Stimulated activated CD4-positive, alpha-beta T cell treated with anti-CD3 and anti-CD28 coated beads, TNF-alpha, amount 100 ng/mL, for 48 hours (primary cell): Measurements from ENCODE around the gene SUPT5H.
A peak's percentile ranks its signal among the peaks of the same experiment; 100 is the strongest.
"Not testable (repeated sequence)": the region's sequence is repeated elsewhere in the genome, so short reads cannot be mapped to it uniquely, and the experiment has no call there.

Experiments
- DNase-seq, 3 donors: peaks; one replicate each; pipeline ENCODE4 v3.0.0-alpha.2; 2020; ENCODE audit warnings: low read depth in 3 of 3

SUPT5H gene

GRCh38 chr19:39465956-39466747 lies 20.8 kb downstream of the SUPT5H start:
- DNase-seq = no peak

- DNase-seq = no peak
Measured at GRCh38 chr19:39467941-39468340, 22.6 kb downstream of the SUPT5H start.

GRCh38 chr19:39469036-39469435 lies 23.7 kb downstream of the SUPT5H start:
- no peak for DNase-seq

GRCh38 chr19:39469567-39469966 lies 24.2 kb downstream of the SUPT5H start:
- DNase-seq = no peak

DNA sequence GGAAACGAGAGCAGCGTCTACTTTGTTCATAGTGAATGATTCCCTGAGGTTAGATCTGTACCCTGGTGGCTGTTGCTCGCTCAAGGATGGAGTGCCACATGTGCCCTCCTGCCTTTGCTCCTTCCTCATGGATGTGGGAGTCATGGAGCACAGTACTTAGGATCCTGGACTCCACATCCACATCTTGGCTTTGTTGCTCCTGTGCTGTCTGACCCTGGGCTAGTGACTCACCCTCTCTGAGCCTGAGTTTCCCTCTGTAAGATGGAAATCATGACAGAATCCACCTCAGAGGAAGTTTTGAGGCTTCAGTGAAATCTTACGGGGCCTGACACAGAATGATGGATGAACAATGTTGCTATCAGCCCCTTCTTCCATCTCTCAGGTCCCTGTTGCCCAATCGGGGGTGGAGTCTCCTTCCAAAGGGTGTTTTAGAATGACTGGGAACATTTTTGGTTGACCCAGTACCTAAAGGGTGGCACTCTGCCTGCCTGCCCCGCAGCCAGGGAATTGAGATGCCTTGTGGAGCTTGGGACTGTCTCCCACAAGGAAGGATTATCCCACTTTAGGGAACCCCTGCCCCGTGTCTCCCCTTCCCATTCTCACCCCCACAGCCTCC lies 25.4 kb downstream of the SUPT5H start:
- DNase-seq = no peak

- DNase-seq = no peak
Measured at GRCh38 chr19:39471756-39472536, 26.6 kb downstream of the SUPT5H start.

DNA sequence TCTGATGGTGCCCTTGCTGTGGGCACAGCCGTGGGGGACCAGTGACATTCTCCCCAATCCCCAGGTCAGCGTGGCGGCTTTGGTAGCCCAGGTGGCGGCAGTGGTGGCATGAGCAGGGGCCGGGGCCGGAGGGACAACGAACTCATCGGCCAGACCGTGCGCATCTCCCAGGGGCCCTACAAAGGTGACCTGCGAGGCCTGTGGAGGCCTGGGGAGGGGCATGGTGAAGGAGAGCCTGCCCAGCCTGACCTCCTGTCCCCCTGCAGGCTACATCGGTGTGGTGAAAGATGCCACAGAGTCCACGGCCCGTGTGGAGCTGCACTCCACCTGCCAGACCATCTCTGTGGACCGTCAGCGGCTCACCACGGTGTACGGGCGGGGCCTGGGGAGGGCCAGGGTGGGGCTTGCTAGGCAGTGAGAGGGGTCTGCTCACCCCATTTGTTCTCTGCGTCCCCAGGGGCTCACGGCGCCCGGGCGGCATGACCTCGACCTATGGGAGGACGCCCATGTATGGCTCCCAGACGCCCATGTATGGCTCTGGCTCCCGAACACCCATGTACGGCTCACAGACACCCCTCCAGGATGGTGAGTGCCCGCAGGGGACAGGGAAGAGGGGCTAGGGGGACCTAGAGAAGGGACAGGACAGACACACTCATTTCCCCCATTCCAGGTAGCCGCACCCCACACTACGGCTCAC lies 27.5 kb downstream of the SUPT5H start:
- DNase-seq = no peak

- no peak for DNase-seq
Measured at GRCh38 chr19:39473443-39473960, 28.1 kb downstream of the SUPT5H start.

DNA sequence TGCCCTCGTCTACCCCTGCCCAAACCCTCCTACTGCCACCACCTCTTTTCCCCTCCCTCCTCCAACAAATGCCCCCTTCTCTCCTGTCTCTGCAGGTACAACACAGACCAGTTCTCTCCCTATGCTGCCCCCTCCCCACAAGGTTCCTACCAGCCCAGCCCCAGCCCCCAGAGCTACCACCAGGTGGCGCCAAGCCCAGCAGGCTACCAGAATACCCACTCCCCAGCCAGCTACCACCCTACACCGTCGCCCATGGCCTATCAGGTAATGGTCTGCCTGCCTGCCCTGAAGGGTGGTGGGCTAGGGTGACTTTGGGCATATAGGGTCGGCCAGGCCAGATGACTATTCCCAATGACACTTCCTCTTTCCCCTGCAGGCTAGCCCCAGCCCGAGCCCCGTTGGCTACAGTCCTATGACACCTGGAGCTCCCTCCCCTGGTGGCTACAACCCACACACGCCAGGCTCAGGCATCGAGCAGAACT lies 28.8 kb downstream of the SUPT5H start:
- DNase-seq = peak; percentile 47 to 66 (median 56)

- DNase-seq = no peak
Measured at GRCh38 chr19:39475748-39476147, 30.4 kb downstream of the SUPT5H start.

GRCh38 chr19:39479319-39479801 lies 34.0 kb downstream of the SUPT5H start:
- not testable (repeated sequence) for DNase-seq

- no peak for DNase-seq
Measured at GRCh38 chr19:39479916-39480315, 34.5 kb downstream of the SUPT5H start.

DNA sequence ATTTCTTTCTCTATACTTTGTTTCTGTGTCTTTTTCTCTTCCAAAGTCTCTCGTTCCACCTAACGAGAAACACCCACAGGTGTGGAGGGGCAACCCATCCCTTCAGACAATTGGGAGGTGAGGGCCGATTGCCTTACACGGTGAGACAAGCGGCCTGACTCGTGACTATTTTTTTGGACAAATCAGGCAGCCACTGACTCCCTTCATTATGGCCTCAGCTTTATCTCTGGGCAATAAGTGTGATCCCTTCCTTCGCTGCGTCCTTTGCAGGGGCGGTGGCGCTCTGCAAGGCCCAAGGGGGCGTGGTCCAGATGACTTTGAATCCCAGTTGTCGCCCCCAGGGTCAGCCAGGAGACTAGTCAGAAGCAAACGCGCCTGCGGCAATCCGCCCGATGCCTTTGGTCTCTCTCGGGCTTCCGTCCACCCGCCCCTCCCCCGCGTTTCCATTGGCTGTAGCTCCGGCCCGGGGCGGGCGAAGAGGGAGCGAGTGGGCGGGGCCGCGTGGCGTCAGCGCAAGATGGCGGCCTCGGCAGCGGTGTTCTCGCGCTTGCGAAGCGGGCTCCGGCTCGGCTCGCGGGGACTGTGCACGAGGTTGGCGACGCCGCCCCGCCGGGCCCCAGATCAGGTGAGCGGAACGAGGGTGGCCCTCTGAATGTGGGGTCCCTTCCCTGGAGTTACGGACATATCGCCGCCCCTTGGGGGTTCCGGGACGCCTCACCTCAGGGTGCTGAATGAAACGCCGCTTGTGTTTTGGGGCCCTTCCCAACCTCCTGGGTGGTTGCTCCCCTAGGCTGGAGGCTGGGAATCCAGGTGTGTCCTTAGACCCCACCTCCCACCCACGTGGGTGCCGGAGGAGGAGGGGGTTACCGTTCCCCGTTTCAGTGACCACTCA lies 35.2 kb downstream of the SUPT5H start, which contains the start of gene TIMM50:
Gene TIMM50, plus strand, starts transcription at position 502 of the 892 bp plus-strand sequence. Its CDS starts 16 bp downstream, at position 518.
- DNase-seq = peak; percentile 96 to 100 (median 97)

DNA sequence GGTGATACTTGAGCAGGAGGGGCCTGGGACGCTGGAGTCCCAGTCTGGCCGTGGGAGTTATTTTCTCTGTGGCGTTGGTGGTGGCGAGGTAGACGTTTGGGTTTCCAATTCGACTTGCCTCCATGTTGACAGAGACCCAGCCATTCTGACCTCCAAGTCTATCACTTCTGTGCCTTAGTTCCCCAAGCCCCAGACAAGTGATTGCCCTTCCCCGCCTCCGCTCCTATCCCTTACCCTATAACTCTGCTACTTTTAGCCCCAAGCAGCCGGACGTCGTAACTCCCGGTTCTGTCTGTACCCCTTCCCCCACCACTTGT lies 35.8 kb downstream of the SUPT5H start:
- DNase-seq = no peak

- no peak for DNase-seq
Measured at GRCh38 chr19:39481676-39482075, 36.3 kb downstream of the SUPT5H start.

- DNase-seq = no peak
Measured at GRCh38 chr19:39483141-39483540, 37.8 kb downstream of the SUPT5H start.

- no peak for DNase-seq
Measured at GRCh38 chr19:39489756-39490155, 44.4 kb downstream of the SUPT5H start.

DNA sequence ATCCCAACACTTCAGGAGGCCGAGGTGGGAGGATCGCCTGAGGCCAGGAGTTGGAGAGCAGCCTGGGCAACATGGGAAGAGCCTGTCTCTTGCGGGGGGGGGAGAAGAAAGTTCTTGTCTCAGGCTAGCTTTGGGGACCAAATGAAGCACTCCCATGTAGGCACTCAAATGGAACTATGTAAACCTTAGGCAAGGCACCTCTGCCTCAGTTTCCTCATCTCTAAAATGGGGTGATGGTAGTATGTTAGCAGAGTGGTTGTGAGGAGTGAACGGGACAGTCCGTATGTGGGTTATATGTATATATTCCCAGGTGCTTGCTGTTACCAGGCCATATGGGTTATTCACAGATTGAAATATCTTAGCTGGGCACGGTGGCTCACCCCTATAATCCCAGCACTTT lies 46.8 kb downstream of the SUPT5H start:
- no peak for DNase-seq

- no peak for DNase-seq
Measured at GRCh38 chr19:39492788-39493187, 47.4 kb downstream of the SUPT5H start.

GRCh38 chr19:39494661-39495060 lies 49.3 kb downstream of the SUPT5H start:
- no peak for DNase-seq
